ENCODE measurements around the gene CCNY.

Gene CCNY

DNA sequence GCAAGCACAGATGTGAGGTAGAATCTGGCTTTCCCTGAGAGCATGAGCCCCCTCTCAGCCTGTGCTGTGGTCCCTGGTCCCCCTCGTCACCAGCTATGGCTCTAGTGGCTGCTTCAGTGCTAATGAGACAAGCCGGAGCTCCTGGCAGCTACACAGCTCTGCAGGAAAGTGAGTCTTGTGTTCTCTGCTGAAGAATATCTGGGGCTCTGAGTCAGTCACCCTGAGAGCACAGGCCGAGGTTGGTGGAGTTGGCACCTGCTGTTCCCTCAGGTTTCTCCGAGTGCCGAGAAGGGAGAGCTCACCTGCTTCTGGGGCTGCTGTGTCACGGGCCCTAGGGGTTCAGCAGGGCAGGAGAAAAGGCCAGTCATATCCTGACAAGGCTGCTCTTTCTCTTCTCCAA, 231.6 kb downstream of the CCNY start:
- no peak for DNase-seq

DNA sequence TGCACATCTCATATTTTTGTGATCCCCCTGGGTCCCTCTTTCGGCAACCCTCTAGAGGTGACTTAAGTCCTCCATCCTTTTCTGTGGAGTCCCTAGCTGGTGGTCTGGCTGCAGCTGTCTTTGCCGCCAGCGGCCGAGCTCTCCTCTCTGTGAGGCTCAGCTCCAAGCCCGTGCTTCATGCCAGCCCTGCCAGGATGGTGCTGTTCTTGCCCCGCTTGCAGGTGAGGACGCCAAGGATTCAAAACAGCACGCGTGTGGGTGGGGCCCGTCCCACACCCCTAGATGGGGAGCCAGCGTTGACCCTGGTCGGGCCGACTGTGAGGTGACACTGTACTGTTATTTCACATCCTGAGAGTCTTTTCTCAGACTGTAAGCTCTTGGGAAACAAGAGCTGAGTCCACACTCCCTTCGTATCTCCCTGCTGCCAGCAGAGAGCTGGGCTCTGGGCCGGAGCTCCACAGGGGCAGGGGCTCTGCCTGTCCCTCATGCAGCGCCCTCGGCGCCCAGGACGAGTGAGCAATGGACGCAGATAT, 232.2 kb downstream of the CCNY start:
- no peak for DNase-seq

DNA sequence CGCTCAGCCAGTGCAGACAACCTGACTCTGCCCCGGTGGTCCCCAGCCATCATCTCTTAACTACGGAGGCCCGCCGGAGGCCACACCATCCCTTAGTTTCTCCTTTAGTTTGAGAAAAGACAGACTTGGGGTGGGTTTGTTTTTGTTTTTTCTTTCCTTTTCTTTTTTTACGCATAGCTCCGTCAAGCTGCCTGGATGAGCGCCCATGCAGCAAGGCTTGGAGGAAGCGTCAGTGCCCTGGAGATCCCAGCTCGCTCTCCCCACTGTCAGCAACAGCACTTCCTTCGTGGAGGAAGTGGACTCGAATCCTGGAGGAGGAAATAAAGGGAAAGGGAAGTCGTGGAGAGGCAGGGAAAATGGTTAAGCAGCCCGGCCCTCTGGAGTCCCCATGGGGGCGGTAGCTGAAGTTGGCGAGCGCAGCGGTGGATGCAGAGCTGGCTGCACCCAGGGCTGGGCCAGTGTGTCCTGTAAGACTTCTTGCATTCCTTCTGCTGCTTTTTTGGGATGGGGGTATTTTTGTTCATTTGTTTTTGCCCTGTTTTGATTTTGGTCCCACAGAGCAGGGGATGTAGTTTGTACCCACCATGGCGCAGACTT, 232.9 kb downstream of the CCNY start:
- no peak for DNase-seq

DNA sequence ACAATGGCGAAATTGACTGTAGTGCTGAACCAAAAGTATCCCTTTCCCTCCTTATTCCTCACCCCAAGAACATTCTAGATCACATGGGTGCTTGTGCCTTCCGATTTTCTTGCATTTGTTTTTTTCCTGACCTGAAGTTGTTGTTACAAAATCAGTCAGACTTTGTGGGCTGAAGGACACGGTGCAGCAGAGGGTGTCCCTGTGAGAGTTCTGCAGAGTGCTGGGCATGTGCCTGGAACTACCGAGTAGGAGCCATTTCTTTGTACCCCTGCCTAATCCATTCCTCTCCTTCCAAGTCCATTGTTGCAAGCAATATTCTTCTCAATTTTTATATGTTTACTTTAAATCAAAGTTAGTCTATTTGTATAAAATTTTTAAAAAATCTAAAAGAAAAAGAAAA, 233.5 kb downstream of the CCNY start:
- DNase-seq = no peak

DNA sequence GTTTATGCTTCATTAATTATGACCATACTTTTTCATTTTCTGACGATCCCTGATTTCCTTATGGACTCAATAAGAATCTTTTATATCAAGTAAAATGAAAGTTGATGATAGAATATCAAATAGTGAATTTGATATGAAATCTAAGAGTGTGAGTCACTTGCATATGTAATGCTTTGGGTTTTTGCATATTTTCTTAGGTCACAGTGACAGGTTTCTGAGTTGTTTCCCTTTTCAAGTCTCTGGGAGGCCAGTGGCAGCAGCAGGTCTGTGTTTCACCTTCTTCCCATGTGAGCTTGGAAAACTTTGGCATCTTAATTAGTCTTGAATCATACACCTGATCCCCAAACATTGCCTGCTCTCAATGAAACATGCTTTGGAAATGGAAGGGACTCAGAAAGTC, 234.1 kb downstream of the CCNY start:
- DNase-seq = no peak

DNA sequence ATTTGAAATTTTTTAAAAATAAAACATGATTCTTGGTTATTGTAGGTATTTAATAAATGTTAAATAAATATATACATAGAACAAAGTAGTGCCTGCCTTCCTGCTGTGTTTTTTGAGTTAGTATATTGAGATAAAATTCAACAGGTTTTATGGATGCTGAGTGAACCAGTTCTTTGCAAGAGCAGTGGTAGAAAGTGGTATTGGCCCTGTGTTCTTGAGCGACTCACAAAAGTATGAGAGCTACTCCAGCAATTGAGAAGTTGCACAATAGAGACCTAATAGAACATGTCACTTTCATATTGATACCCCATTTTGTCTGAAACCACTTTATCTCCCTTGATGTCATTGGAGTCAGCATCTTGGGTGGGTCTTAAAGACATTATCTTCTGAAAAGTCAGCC, 236.3 kb downstream of the CCNY start:
- DNase-seq = no peak

DNA sequence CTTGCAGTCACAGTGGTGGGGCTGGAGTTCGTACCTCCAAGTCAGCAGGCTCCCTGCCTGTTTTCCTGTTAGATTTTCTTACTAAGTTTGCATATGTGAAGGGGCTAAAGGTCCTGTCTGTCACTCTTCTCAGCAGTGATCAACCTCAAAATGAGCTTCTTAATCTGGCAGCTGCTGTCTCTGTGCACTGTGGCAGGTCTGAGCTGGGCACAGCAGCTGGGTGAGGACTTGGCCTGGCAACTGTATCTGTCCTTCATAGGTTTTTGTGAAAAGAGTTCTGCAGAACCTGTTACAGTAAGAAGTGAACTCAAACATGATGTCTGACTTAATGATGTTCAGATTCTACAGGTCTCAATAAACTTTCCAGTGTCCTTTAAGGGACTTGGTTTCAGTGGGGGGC, 237.5 kb downstream of the CCNY start:
- DNase-seq = no peak

DNA sequence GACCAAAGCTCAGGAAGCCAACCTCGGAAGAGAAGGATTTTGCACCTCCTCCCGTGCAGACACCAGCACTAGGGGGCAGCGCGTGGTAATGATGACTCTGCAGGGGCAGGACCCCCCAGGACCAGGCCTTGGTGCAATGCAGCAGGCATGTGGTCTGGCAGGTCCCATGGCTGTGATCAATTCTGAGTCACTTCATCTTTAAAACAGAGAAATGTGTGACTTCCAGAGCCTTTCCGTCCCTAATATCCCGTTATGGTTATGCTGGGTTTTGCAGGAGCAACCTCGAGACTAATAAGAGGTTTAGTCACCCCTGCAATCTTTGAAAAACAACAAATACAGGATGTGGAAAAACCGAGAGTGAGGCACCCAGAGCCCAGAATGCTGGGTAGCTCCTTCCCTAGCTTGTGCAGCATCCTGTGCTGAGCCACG, 238.6 kb downstream of the CCNY start:
- no peak for DNase-seq

DNA sequence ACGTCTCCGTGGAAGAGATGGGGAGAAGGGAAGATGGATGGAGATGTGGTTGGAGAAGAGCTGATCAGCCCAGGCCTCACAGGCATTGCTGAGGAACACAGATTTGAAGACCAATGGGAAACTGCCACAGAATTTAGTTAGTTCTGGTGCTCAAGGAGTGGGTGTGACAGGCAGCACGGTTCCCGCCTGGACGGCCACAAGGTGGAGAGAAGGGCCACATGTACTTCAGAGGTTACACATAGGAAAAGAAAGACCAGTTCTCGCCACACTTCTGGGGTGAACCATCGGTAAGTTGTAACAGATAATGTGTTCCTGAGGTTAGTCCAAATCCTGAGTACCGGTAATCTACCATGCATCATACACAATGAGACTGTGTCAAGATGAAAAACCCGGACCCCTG, 239.3 kb downstream of the CCNY start:
- DNase-seq = no peak

DNA sequence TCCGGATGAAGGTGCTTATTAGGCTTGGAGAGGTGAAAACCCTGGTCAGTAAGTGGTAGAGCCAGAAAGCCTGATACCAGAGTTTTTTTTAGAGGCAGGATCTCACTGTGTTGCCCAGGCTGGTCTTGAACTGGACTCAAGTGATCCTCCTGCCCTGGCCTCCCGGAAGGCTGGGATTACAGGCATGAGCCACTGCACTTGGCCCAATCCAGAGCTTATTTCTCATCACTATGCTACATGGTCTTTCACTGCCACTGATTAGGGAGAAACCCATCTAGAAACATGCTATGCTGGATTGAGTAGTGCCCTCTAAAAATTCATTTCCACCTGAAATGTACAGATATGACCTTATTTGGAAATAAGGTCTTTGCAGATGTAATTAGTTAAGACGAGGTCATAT, 240.4 kb downstream of the CCNY start:
- DNase-seq = no peak

DNA sequence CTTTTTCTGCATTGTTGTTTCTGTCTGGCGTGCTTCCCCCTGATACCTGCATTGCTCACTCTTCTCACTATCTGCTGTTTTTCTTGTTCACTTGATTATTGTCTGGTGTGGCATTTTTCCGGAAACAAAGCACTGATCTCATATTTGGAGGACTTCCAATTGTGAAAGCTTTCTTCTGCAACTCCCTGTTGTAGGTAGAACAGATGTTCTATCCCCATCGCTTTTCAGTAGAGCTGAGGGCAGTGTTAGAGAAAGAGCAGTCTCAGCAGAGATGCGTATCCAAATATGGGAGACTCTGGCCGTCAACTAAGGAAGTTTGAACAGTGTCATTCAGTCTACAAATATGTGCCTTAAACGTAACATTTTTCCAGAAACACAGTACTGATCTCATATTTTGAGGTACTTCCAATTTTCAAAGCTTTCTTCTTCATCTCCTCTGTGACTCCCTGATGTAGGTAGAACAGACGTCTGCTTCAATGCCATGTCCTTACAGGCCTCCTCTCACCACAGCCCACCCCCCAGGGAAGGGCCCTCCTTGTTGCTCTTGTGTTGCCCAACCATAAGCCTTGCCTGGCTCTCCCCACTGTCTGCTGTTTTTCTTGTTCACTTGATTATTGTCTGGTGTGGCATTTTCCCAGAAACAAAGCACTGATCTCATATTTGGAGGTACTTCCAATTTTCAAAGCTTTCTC, 241.8 kb downstream of the CCNY start:
- DNase-seq = no peak

DNA sequence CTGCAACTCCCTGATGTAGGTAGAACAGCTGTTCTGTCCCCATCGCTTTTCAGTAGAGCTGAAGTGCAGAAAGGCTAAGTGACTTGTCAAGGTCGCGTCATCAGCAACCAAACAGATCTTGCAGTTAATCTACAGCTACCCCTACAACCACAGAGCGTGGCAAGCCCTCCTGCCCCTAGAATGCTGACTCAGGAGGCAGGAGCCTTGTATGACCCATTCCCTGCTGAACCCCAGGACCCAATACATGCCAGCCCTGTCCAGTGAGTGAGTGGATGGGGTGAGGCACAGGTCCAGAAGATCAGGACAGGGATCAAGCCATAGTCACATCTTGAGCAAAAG, 242.3 kb downstream of the CCNY start:
- no peak for DNase-seq

DNA sequence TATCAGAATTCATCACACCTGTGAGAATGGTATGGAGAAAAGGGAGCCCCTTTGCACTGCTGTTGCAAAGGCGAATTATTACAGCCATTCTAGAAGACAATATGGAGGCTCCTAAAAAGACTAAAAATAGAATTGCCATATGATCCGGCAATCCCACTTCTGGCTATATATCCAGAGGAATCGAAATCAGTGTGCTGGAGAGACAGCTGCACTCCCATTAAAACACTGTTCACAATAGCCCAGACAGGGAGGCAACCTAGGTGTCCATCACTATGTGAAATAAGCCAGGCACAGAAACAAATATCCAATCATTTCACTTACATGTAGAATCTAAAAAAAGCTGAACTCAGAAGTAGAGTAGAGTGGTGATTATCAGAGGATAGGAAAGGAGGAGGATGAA, 242.8 kb downstream of the CCNY start:
- no peak for DNase-seq

DNA sequence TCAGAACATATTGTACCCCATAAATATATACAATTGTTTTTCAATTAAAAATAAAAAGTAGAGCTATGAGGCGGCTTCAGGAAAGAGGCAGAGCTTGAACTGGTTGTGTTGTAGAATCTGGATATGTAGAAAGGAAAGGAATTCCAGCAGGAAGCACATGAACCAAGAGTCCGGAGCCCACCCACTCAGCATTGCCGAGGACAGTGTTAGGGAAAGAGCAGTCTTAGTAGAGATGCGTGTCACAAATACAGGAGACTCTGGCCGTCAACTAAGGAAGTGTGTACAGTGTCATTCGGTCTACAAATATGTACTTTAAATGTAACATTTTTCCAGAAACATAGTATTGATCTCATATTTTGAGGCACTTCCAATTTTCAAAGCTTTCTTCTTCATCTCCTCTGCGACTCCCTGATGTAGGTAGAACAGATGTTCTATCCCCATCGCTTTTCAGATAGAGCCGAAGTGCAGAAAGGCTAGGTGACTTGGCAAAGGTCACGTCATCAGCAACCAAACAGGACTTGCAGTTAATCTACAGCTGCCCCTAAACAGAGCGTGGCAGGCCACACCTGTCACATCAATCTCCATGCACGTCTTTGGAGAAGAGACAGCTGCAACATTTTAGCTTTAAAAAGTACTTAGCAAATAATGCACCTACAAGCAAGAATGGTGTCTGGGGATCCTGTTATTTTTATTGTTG, 243.6 kb downstream of the CCNY start:
- DNase-seq = no peak

DNA sequence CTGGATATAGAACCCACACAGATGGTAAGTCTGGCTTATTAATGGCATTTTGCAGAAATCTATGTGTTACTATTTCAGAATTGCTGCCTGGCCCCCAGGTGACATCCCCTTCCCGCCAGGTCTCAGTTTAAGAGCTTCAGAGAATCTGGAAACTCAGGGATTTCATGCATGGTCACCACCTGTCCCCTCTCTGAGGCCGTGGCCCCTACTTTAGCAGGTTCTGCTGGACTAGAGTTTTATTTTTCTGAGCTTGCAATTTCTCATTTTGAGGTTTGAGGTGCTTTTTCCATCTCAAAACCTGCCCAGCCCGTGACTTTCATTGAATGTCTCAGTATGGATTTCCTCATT, 244.1 kb downstream of the CCNY start:
- DNase-seq = no peak

DNA sequence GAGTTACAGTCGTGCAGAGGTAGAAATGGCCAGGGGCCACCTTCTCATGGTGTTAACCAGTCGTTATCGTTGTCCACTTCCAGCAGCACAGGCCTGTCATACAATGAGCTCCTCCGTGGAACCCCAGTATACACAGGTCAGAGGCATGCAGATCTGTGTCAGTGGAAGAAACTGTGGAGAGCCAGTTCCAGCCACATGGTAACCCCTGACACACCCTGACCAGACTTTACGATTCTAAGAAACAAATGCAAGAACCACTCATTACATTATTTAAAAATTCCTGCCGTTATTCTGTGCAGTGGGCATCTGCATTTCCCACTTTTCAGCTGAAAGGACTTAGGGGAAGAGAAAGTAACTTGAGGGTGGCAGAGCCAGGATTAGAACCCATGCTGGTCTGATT, 245.3 kb downstream of the CCNY start:
- no peak for DNase-seq

DNA sequence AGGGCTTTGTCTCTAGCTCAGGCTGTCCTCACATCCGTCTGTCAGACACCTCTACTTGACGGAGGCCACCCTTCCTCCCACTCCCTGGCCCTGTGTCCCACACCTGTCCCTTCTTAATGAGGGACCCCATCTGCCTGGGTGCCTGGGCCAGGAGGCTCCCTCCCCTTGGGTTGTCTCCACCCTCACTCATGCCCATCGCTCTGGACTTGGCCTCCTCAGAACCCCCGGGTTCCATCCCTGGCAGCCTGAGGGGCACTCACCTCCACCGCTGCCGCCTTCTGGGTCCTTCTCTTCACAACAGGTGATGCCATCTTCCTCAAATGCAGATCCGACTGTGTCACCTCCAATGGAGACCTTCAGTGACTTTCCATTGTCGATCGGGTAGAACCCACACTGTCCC, 248.6 kb downstream of the CCNY start:
- no peak for DNase-seq

DNA sequence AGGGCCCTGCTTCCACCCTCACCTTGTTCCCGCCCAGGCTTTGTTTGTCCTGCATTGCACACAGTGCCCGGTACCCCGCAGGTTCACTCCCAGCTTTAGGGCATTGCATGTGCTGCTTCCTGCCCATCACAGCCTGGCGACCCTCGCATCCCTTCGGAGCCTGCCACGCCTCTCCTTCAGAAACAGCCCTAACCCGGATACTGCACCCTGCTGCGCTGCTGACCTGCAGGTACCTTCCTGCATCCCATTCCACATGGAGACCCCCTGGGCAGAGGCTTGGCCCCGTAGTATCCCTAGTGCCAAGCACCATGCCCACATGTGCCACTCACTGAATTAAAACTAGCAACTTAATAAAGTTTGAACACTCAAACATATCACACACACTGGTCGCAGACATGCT, 249.0 kb downstream of the CCNY start:
- no peak for DNase-seq

DNA sequence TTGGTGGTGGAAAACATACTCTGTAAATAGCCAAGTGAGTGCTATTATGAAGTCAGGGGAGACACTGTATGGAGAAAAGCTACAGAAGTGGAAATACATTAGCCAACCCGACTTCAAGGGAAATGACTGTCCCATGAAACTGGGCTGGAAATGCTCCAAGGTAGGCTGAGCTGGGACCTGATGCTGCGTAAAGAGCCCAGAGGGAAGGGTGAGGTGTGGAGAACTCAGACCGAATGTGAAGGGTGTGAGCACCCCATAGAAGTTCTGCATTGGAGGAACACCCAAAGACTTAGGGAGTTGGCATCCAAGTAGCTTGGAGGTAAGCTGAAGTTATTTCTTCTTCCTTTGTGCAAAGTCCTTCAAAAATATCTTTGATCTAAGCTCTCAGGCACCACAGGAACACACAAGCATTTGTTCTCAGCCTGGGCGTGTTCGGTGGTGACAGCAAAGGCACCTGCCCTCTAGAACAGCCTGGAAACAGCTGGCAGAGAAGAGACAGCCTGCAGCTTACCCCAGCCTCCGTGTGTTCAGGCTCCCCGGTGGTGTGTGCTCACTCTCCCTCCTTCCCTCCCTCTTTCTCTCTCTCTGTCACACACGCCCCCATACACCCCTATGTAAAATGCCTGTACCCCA, 249.7 kb downstream of the CCNY start:
- no peak for DNase-seq

DNA sequence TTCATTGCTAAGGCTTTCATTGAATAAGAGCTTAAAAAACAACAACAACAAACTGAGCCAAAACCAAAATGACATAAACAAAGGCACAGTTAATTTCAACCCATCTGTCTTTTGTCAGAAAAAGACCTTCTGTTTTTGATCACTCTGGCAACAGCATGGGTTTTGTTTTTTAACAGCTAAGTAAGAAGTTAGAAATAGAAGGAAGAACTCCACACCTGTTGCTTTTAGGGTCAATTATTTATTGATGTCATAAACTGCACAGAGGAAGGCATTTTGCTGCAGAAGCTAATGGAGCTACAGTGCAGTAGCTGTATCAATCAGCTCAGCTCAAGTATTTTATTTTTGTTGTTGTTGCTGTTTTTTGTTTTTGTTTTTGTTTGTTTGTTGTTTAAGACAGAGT, 252.5 kb downstream of the CCNY start:
- DNase-seq = no peak

DNA sequence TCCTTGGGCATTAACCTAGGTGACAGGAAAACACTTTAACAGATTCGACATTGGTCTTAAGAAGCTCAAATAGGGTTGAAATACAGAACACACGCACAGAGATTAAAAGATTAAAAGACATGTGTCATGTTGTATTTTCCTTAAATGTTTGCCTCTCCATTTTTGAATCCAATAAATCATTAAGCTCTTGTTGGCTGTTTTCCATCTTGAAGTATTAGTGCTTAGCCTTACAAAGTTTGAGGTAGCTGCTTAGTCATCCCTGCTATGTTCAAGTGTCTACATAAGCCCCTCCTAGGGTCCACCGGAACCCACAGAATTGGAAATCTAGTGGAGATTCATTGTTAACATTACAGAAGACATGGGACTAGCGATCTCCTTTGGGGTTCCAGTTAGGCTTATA, 256.1 kb downstream of the CCNY start:
- DNase-seq = no peak

DNA sequence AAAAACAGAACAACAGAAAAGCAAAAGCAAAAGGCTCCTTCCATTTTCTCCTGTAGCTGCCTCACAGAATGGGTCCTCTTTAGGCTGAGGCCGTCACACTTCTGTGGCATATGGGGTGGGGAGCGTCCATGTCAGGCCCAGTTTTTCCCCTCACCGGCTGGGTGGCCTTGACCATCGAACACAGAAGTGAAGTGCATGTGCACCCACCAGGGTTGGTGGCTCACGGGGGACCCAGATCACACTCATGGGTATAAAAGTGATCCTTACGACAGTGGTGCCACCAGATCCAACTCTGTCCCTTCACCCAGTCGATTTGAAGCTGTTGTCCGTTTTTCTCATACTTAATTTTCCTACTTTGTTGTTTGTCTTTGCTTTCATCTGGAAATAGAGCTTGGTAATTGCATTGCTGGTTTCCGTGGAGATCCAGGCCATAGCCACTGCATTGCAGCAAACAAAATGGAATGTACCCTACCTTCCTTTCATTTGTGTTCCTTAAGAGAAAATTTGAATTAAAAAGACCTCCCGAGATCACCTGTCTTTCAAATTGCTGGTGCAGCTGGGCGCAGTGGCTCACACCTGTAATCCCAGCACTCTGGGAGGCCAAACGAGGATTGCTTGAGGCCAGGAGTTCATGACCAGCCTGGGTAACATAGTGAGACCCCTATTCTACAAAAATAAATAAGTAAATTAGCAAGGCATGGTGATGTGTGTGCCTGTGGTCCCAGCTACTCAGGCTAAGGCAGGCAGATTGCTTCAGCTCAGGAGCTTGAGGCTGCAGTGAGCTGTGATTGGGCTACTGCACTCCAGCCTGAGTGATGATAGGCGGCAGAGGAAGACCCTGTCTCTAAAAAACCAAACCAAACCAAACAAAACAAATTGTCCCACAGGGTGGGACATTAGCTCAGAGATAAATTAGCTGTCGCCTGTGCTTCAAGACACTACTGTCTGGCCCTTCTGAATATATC, 258.1 kb downstream of the CCNY start:
- no peak for DNase-seq

DNA sequence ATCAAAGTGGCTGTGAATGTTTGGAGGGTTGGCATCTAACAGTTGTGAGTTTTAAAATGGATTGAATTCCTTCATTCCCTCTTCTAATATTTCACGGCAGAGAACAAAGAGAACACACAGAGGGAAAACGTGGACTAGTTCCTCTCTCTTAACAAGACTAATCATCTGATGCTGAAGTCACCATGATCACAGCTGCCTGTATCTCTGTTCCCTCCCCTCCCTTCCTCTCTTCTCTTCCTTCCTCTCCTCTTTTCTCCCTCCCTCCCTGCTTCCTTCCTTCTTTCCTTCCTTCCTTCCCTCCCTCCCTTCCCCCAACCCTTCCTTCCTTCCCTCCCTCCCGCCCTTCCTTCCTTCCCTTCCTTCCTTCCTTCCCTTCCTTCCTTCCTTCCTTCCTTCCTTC, 258.8 kb downstream of the CCNY start:
- no peak for DNase-seq
